ENCODE measurements around the gene SLC22A1. TPM values are rescaled to one million over a fixed set of nuclear protein-coding genes. Genes with fewer than 3 reads are reported as not detected.
"Not testable (repeated sequence)": the region's sequence is repeated elsewhere in the genome, so short reads cannot be mapped to it uniquely, and the experiment has no call there.

The SLC22A1 gene
- total RNA-seq, 1 experiment from 2014 or later: 0.98 TPM

DNA sequence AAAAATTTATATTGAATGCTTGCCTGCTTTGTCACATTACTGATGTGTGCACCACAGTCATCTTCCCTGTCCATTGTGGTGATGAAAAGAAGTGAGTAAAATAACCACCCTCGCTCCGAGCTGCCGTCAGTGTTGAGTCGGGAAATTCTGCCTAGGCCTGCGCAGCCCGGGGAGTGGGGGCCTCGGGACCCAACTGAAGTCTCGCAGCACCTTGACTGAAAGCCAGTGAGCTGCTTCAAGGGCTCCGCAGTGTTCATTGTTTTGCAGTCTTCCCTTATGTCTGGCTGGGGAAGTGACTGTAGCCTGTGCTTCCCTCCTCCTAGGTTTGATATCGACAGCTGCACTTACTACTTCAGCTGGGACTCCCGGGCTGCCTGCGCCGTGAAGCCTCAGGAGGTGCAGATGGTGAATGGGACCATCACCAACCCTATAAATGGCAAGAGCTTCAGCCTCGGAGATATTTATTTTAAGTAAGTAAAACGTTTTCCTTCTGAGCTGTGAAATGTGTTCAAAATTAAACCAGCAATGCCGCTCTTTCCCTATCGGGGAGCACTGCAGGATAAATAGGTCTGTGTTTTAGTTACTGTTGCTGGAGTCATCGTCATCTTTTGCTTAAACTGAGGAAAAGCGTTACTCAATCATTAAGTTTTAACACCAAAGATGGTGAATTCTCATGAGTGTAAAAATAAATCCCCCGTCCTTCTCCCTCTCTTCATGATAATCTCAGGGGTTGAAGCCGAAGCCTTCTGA is 32.7 kb upstream of the SLC22A1 start:
- in situ Hi-C loops (cut with HindIII; ENCODE audit: low pct_unique_long_range_greater_than_20kb, low sequenced_read_pairs): no loop called here
- H3K4me1 ChIP-seq (ENCODE audit: control insufficient read depth, insufficient read depth, low read length): no peaks in the 10 kb centered on the region
- intact Hi-C loops (cut with micrococcal nuclease; ENCODE audit: unreplicated experiment): loop anchor here (5.0 kb wide), 1 partner anchor 368 kb away; no protein-coding TSS in a partner anchor
- H3K4me3 ChIP-seq (ENCODE audit: low read depth in 2 of 2, low read length in 2 of 2): no peak overlapping the region
- ChIA-PET POLR2A (interaction anchor here (1.0 kb wide), 1 partner anchor 17 kb away, joined by 4 read pairs; no protein-coding TSS in a partner anchor), CTCF (interaction anchor here (0.7 to 1.1 kb wide), 2 partner anchors 186 to 365 kb away, joined by 3 read pairs; no protein-coding TSS in a partner anchor)
- TF ChIP-seq POLR2AphosphoS5 (IDR thresholded peaks at IDR 0.05; ENCODE audit: low read depth, low read length) (no peak), TCF7L2 (IDR thresholded peaks at IDR 0.05; ENCODE audit: low read depth, low read length) (no peak), SIN3A (IDR thresholded peaks at IDR 0.05; ENCODE audit: borderline replicate concordance, insufficient read depth, low read depth, low read length) (no peak)
- TF ChIP-seq, protein P1, sequence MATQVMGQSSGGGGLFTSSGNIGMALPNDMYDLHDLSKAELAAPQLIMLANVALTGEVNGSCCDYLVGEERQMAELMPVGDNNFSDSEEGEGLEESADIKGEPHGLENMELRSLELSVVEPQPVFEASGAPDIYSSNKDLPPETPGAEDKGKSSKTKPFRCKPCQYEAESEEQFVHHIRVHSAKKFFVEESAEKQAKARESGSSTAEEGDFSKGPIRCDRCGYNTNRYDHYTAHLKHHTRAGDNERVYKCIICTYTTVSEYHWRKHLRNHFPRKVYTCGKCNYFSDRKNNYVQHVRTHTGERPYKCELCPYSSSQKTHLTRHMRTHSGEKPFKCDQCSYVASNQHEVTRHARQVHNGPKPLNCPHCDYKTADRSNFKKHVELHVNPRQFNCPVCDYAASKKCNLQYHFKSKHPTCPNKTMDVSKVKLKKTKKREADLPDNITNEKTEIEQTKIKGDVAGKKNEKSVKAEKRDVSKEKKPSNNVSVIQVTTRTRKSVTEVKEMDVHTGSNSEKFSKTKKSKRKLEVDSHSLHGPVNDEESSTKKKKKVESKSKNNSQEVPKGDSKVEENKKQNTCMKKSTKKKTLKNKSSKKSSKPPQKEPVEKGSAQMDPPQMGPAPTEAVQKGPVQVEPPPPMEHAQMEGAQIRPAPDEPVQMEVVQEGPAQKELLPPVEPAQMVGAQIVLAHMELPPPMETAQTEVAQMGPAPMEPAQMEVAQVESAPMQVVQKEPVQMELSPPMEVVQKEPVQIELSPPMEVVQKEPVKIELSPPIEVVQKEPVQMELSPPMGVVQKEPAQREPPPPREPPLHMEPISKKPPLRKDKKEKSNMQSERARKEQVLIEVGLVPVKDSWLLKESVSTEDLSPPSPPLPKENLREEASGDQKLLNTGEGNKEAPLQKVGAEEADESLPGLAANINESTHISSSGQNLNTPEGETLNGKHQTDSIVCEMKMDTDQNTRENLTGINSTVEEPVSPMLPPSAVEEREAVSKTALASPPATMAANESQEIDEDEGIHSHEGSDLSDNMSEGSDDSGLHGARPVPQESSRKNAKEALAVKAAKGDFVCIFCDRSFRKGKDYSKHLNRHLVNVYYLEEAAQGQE (IDR thresholded peaks at IDR 0.05; ENCODE audit: insufficient read depth in 1 of 2, low read depth in 2 of 2, low read length in 1 of 2): no peak
- TF ChIP-seq, protein P2, sequence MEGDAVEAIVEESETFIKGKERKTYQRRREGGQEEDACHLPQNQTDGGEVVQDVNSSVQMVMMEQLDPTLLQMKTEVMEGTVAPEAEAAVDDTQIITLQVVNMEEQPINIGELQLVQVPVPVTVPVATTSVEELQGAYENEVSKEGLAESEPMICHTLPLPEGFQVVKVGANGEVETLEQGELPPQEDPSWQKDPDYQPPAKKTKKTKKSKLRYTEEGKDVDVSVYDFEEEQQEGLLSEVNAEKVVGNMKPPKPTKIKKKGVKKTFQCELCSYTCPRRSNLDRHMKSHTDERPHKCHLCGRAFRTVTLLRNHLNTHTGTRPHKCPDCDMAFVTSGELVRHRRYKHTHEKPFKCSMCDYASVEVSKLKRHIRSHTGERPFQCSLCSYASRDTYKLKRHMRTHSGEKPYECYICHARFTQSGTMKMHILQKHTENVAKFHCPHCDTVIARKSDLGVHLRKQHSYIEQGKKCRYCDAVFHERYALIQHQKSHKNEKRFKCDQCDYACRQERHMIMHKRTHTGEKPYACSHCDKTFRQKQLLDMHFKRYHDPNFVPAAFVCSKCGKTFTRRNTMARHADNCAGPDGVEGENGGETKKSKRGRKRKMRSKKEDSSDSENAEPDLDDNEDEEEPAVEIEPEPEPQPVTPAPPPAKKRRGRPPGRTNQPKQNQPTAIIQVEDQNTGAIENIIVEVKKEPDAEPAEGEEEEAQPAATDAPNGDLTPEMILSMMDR (IDR thresholded peaks at IDR 0.05): no peak
- BruUV-seq (replicated peaks): no TSS peak
- no peaks in the 10 kb centered on the region for H3K9me3 ChIP-seq (ENCODE audit: control insufficient read depth, insufficient read depth, low read depth, low read length)
- H3K36me3 ChIP-seq (ENCODE audit: control insufficient read depth, insufficient read depth, low read length): peaks cover 10% of the 10 kb centered on the region
- ATAC-seq (no peak), DNase-seq (ENCODE audit: low read depth, low spot score) (no peak)
- H3K27ac ChIP-seq (ENCODE audit: low read length): no peak overlapping the region
- no peaks in the 10 kb centered on the region for H3K27me3 ChIP-seq (ENCODE audit: control insufficient read depth, insufficient read depth, low read length)

DNA sequence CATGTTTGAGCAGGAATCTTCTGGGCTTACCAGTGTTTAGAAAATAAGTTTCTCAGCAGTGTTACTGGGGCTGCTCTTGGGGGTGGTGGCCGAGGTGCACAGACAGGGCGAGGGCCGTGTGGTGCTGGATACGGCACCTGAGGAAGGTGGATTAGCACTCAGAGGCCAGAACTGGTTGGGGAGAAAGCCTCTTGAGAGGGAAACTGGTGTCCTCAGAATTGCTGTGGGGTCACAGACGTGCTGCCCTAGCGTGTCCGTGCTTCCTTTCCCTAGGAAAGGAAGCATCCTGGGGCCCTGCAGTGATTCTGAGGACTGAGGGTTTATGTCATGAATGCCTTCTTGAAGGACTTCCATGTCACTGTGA is 32.1 kb upstream of the SLC22A1 start:
- no peak for ATAC-seq
- no TSS peak for BruUV-seq (replicated peaks)
- H3K4me3 ChIP-seq (ENCODE audit: low read depth in 2 of 2, low read length in 2 of 2): no peak overlapping the region
- intact Hi-C loops (cut with micrococcal nuclease; ENCODE audit: unreplicated experiment): loop anchor here (5.0 kb wide), 1 partner anchor 368 kb away; no protein-coding TSS in a partner anchor
- H3K27me3 ChIP-seq (ENCODE audit: control insufficient read depth, insufficient read depth, low read length): no peaks in the 10 kb centered on the region
- POLR2A ChIA-PET: no interaction called here
- no peak for DNase-seq (ENCODE audit: low read depth, low spot score)
- CTCF ChIA-PET: no interaction called here
- TF ChIP-seq SIN3A (IDR thresholded peaks at IDR 0.05; ENCODE audit: borderline replicate concordance, insufficient read depth, low read depth, low read length) (no peak), TCF7L2 (IDR thresholded peaks at IDR 0.05; ENCODE audit: low read depth, low read length) (no peak), POLR2AphosphoS5 (IDR thresholded peaks at IDR 0.05; ENCODE audit: low read depth, low read length) (no peak)
- TF ChIP-seq, protein P2 (IDR thresholded peaks at IDR 0.05): no peak
- TF ChIP-seq, protein P1 (IDR thresholded peaks at IDR 0.05; ENCODE audit: insufficient read depth in 1 of 2, low read depth in 2 of 2, low read length in 1 of 2): no peak
- peaks cover 10% of the 10 kb centered on the region for H3K36me3 ChIP-seq (ENCODE audit: control insufficient read depth, insufficient read depth, low read length)
- H3K4me1 ChIP-seq (ENCODE audit: control insufficient read depth, insufficient read depth, low read length): no peaks in the 10 kb centered on the region
- H3K9me3 ChIP-seq (ENCODE audit: control insufficient read depth, insufficient read depth, low read depth, low read length): no peaks in the 10 kb centered on the region
- no peak overlapping the region for H3K27ac ChIP-seq (ENCODE audit: low read length)
- in situ Hi-C loops (cut with HindIII; ENCODE audit: low pct_unique_long_range_greater_than_20kb, low sequenced_read_pairs): no loop called here

DNA sequence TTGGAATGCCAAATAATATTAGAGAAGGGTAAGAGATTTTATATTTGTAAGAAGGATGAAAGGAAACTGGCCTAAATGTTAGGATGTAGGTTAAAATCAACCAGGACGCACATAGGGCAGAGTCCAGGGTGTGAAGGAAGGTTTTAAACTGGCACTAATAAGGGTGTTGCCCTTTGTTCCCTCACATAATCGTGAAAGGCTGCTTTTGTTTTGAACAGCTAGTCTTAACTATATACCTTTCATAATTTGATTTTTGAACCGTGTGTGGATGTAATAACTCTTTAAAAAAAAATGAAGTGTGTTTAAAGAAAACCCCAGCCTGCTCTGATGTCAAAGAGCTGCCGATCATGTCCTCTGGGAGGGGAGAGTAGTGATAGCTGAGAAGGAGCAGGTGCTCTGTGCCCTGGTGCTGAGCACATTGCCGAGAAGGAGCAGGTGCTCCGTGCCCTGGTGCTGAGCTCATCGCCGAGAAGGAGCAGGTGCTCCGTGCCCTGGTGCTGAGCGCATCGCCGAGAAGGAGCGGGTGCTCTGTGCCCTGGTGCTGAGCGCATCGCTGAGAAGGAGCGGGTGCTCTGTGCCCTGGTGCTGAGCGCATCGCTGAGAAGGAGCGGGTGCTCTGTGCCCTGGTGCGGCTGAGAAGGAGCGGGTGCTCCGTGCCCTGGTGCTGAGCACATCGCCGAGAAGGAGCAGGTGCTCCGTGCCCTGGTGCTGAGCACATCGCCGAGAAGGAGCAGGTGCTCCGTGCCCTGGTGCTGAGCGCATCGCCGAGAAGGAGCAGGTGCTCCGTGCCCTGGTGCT is 31.0 kb upstream of the SLC22A1 start:
- CTCF ChIA-PET; in situ Hi-C loops (cut with HindIII; ENCODE audit: low pct_unique_long_range_greater_than_20kb, low sequenced_read_pairs); H3K27me3 ChIP-seq (ENCODE audit: control insufficient read depth, insufficient read depth, low read length); H3K36me3 ChIP-seq (ENCODE audit: control insufficient read depth, insufficient read depth, low read length); H3K4me1 ChIP-seq (ENCODE audit: control insufficient read depth, insufficient read depth, low read length); H3K9me3 ChIP-seq (ENCODE audit: control insufficient read depth, insufficient read depth, low read depth, low read length); DNase-seq (ENCODE audit: low read depth, low spot score); ATAC-seq; POLR2A ChIA-PET; H3K27ac ChIP-seq (ENCODE audit: low read length); intact Hi-C loops (cut with micrococcal nuclease; ENCODE audit: unreplicated experiment); H3K4me3 ChIP-seq (ENCODE audit: low read depth in 2 of 2, low read length in 2 of 2): not testable (repeated sequence)
- TSS peak; percentile 36 for BruUV-seq (replicated peaks)

Data from Panc1 (cell line).